Astrocyte (in vitro differentiated cells and primary cell): Measurements from ENCODE around the gene FRA10AC1.

ENCODE experiments used
- CTCF ChIP-seq: IDR thresholded peaks from 2 replicates; pipeline ENCODE4 v1.5.1; 2011; ENCODE audit warnings: low read depth, mild to moderate bottlenecking, inconsistent platforms, low read length, moderate library complexity; ENCODE audit not compliant: insufficient read depth
- EZH2 ChIP-seq: IDR thresholded peaks from 2 replicates; pipeline ENCODE4 v1.6.1; 2012; ENCODE audit warnings: mild to moderate bottlenecking, low read length, inconsistent platforms; ENCODE audit not compliant: insufficient read depth

GRCh38 chr10:93671042-93671441, 31.4 kb downstream of the FRA10AC1 start:
- TF ChIP-seq EZH2: no peak
- no peak for TF ChIP-seq CTCF
